ENCODE data around the gene NHERF2.
"Not testable (repeated sequence)": the region's sequence is repeated elsewhere in the genome, so short reads cannot be mapped to it uniquely, and the experiment has no call there.

Gene NHERF2

GRCh38 chr16:2028146-2028545 lies 1.4 kb downstream of the NHERF2 start:
- DNase-seq (ENCODE audit: low read depth) = no peak

- DNase-seq (ENCODE audit: low read depth) = no peak
Observed at GRCh38 chr16:2028620-2029220, 2.0 kb downstream of the NHERF2 start.

GRCh38 chr16:2029350-2029749 lies 2.6 kb downstream of the NHERF2 start:
- DNase-seq (ENCODE audit: low read depth) = no peak

GRCh38 chr16:2030036-2030435 lies 3.3 kb downstream of the NHERF2 start:
- DNase-seq (ENCODE audit: low read depth) = no peak

GRCh38 chr16:2031081-2031577 lies 4.4 kb downstream of the NHERF2 start:
- DNase-seq (ENCODE audit: low read depth) = no peak

GRCh38 chr16:2032285-2033056 lies 5.8 kb downstream of the NHERF2 start:
- DNase-seq (ENCODE audit: low read depth) = no peak

- DNase-seq (ENCODE audit: low read depth) = no peak
Observed at GRCh38 chr16:2033057-2033908, 6.6 kb downstream of the NHERF2 start.

- not testable (repeated sequence) for DNase-seq (ENCODE audit: low read depth)
Observed at GRCh38 chr16:2033909-2034695, 7.4 kb downstream of the NHERF2 start.

- no peak for DNase-seq (ENCODE audit: low read depth)
Observed at GRCh38 chr16:2034696-2035430, 8.2 kb downstream of the NHERF2 start.

- DNase-seq (ENCODE audit: low read depth) = no peak
Observed at GRCh38 chr16:2035431-2036199, 8.9 kb downstream of the NHERF2 start.

GRCh38 chr16:2036200-2036966 lies 9.7 kb downstream of the NHERF2 start:
- no peak for DNase-seq (ENCODE audit: low read depth)

GRCh38 chr16:2037115-2037514 lies 10.4 kb downstream of the NHERF2 start:
- no peak for DNase-seq (ENCODE audit: low read depth)

- DNase-seq (ENCODE audit: low read depth) = no peak
Observed at GRCh38 chr16:2037647-2038381, 11.1 kb downstream of the NHERF2 start.

GRCh38 chr16:2038382-2039231 lies 11.9 kb downstream of the NHERF2 start:
- DNase-seq (ENCODE audit: low read depth) = no peak

GRCh38 chr16:2039274-2040031 lies 12.8 kb downstream of the NHERF2 start:
- no peak for DNase-seq (ENCODE audit: low read depth)

- no peak for DNase-seq (ENCODE audit: low read depth)
Observed at GRCh38 chr16:2040041-2040786, 13.5 kb downstream of the NHERF2 start.

All from activated T-cell treated with anti-CD3 and anti-CD28 coated beads for 1 hour (primary cell).